ENCODE results near the gene HIC2.
"Not testable (repeated sequence)": the region's sequence is repeated elsewhere in the genome, so short reads cannot be mapped to it uniquely, and the experiment has no call there.

Gene HIC2, protein sequence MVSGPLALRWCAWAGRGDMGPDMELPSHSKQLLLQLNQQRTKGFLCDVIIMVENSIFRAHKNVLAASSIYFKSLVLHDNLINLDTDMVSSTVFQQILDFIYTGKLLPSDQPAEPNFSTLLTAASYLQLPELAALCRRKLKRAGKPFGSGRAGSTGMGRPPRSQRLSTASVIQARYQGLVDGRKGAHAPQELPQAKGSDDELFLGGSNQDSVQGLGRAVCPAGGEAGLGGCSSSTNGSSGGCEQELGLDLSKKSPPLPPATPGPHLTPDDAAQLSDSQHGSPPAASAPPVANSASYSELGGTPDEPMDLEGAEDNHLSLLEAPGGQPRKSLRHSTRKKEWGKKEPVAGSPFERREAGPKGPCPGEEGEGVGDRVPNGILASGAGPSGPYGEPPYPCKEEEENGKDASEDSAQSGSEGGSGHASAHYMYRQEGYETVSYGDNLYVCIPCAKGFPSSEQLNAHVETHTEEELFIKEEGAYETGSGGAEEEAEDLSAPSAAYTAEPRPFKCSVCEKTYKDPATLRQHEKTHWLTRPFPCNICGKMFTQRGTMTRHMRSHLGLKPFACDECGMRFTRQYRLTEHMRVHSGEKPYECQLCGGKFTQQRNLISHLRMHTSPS
- total RNA-seq = 10.9 to 34.5 (median 22.0) reads per million in 4 experiments

DNA sequence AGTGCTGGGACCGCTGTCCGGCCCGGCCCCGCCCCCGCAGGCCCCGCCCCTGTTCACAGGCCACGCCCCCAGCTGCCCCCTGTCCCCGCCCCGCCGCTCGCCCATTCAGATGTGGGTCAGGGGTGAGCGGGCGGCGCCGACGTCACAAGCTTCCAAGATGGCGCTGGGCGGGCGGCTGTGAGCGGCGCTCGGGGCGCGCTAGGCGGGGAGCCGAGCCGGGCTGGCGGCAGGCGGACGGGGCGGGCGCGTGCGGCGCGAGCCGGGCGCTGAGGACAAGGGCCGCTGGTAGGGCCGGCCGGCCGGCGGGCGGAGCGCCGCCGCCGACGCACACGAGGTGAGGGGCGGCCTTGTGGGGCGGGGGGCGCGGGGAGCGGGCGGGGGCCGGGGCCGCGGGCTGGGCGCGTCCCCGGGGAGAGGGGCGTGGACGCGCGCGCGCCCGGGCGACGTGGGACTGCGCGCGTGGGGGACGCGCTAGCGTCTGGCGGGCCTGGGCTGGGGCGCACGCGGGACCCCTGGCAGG, at the start of gene HIC2:
HIC2 (plus strand) TSS at position 145 of the 520 bp plus-strand sequence. CDS start 25,461 bp downstream, outside the sequence.
- DNase-seq = not testable (repeated sequence)

- not testable (repeated sequence) for DNase-seq
Observed at GRCh38 chr22:21368603-21369310, 48.4 kb upstream of the HIC2 start.

GRCh38 chr22:21375880-21376279, 41.3 kb upstream of the HIC2 start:
- not testable (repeated sequence) for DNase-seq

GRCh38 chr22:21383701-21384467, 33.3 kb upstream of the HIC2 start, which contains the start of gene RIMBP3B:
TSS of gene RIMBP3B (plus strand) at chr22:21383751. CDS start at chr22:21383859, 108 bp downstream.
- DNase-seq = not testable (repeated sequence)

DNA sequence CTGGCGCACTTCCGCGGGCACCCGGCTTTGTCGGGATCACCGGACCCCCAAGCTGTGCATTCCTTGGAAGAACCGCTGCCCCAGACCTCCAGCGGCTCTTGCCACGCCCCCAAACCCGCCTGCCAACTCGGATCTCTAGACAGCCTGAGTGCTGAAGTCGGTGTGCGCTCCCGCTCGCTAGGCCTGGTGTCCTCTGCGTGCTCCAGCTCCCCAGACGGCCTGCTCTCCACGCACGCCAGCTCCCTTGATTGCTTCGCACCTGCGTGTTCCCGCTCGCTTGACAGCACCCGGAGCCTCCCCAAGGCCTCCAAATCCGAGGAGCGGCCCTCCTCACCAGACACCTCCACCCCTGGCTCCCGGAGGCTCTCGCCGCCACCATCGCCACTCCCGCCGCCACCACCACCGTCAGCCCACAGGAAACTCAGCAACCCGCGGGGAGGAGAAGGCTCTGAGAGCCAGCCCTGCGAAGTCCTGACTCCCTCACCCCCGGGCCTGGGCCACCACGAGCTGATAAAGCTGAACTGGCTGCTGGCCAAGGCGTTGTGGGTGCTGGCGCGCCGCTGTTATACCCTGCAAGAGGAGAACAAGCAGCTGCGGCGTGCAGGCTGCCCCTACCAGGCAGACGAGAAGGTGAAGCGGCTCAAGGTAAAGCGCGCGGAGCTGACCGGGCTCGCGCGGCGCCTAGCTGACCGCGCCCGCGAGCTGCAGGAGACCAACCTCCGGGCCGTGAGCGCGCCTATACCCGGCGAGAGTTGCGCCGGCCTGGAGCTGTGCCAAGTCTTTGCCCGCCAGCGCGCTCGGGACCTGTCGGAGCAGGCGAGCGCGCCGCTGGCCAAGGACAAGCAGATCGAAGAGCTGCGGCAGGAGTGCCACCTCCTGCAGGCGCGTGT, 32.5 kb upstream of the HIC2 start:
- not testable (repeated sequence) for DNase-seq

- DNase-seq = not testable (repeated sequence)
Observed at GRCh38 chr22:21389480-21389879, 27.7 kb upstream of the HIC2 start.

- not testable (repeated sequence) for DNase-seq
Observed at GRCh38 chr22:21390013-21390412, 27.2 kb upstream of the HIC2 start.

GRCh38 chr22:21394613-21395012, 22.6 kb upstream of the HIC2 start:
- DNase-seq = not testable (repeated sequence)

GRCh38 chr22:21401197-21401969, 15.8 kb upstream of the HIC2 start:
- DNase-seq = not testable (repeated sequence)

- not testable (repeated sequence) for DNase-seq
Observed at GRCh38 chr22:21402763-21403314, 14.3 kb upstream of the HIC2 start.

- DNase-seq = not testable (repeated sequence)
Observed at GRCh38 chr22:21407139-21407538, 10.0 kb upstream of the HIC2 start.

GRCh38 chr22:21407792-21408191, 9.4 kb upstream of the HIC2 start:
- not testable (repeated sequence) for DNase-seq

DNA sequence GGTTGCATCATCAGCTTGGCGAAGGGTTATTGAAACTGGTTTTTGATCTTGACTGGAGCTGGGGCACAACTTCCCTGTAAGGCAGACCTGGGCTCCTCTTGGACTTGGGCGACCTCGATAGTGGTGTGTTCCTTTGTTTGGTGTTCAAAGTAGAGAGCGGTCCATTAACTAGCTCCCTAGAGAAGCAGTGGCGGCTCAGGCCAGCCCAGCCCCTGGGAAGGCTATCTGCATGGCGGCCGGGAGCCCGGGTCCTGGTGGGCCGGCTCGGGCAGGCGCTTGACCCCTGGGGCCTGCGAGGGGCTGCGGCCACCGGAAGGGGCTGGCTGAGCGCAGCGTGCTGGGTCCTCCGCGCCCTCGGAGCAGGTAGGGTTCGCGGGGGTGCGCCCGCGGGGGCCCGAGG, 796 bp upstream of the HIC2 start:
- not testable (repeated sequence) for DNase-seq

DNA sequence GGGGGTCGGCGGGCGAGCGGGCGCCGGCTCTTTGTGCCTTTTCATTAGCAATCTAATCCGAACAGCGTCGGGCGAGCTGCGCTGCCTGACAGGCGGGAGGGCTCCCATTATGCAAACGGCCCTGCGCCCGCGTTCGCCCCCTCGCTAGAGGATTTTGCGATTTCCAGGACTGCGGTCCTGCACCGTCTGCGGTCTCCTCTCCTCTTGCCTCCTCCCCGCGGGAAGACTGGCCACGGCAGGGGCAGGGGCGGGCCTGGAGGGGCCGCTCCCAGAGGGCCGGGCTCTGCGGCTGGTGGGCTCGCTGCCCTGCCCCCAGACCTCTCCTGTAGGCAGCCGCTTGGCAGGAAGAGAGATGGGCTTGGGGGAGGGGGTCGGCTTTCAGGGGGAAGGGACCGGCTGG, 682 bp downstream of the HIC2 start:
- DNase-seq = not testable (repeated sequence)

DNA sequence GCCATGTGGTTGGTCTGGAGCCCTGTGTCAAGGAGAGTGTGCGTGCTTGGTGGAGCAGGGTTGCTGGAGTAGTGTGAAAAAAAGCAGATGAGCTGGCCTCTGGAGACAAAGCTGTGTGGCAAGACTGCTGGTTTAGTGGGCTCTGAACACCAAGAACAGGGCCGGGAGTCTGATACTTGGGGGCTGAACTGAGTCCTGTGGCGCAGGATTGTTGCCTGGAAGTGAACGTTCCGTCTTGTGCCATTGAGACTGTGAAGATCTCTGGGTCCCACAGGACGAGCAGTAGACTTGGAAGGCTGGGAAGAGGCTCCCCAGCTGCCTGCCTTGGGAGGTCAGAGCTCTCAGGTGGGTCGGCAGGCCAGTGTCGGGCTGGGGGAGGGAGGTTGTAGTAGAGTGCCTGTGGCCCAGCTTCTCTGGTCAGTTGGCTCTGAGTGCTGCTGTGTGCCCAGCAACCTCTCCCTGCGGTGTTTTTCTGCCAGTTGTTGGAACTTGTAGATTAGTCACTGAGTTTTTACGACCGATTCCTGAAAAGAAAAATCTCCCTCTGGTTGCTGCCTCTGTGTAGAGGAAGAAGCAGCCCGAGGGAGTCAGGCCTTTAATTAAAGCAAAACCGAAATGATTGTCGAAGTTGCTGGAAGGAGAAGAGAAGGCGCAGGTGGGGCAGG, 1.9 kb downstream of the HIC2 start:
- not testable (repeated sequence) for DNase-seq

DNA sequence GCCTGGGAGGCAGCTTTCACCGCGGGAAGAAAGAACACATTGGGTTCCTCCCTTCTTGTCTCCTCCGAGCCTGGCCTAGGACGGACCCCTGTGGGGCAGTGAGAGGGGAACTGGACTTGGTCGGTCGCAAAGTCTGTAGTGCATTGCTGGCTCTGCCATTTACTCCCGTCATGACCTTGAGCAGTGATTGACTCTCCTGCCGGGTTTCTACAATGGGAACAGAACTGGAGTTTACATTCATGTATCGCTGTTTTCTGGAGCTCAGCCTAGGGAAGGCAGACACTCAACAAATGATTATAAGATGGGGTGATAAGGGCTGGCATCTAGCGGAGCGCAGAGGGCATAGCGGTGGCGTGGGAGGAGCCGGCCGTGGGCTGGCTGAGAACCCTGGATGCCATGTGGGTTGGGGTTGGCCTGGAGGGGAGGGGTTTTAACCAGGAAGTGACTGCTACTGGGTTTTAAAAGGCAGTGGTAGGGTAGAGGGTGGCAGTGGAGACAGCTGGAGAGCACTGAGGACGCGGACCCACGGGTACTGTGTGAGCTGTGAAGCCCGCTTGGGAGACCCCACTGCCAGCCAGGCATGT, 3.1 kb downstream of the HIC2 start:
- not testable (repeated sequence) for DNase-seq

DNA sequence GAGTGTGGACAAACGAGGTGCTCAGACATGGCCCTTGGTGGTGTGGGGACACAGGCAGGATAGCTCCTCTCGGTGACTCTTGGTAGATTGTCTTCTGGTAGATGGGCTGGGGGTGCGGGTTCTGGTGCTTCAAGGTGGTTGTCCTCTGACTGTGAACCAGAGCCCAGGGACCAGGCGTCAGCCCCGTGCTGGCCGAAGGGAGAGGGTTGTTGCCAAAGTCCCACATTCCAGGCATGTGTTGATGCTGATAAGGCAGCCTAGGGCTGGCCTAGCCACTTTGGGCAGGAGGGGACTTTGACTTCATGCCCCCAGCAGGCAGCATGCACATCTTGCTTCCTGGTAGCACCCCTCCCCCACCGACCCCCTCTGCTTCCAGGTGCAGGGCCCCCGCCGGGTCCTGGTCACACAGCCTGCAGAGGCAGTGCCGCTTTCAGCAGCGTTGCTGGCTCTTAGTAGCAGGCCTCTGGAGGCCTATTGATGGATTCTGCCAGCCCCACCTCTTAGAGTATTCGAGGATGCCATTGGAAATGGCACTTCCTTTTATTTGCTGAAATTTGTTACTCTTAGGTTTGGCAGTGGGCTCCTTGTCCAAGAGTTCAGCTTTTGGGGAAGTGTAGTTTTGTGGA, 7.0 kb downstream of the HIC2 start:
- not testable (repeated sequence) for DNase-seq

Measured in effector CD8-positive, alpha-beta T cell (primary cell).